Measurements from ENCODE around the gene KCNG4.

KCNG4 gene

GRCh38 chr16:84262939-84263338, 23.1 kb upstream of the KCNG4 start:
- no peak for DNase-seq

- DNase-seq, result no peak
Observed at GRCh38 chr16:84262031-84262430, 22.2 kb upstream of the KCNG4 start.

GRCh38 chr16:84260766-84261554, 21.1 kb upstream of the KCNG4 start:
- DNase-seq, result no peak

GRCh38 chr16:84259691-84260090, 19.9 kb upstream of the KCNG4 start:
- no peak for DNase-seq

GRCh38 chr16:84258266-84258665, 18.5 kb upstream of the KCNG4 start:
- DNase-seq, result no peak

GRCh38 chr16:84255050-84255810, 15.4 kb upstream of the KCNG4 start:
- no peak for DNase-seq

GRCh38 chr16:84254062-84254461, 14.2 kb upstream of the KCNG4 start:
- no peak for DNase-seq

GRCh38 chr16:84253173-84253572, 13.4 kb upstream of the KCNG4 start:
- DNase-seq, result no peak

GRCh38 chr16:84252184-84252583, 12.4 kb upstream of the KCNG4 start:
- DNase-seq, result no peak

- no peak for DNase-seq
Observed at GRCh38 chr16:84247844-84248243, 8.0 kb upstream of the KCNG4 start.

GRCh38 chr16:84247331-84247730, 7.5 kb upstream of the KCNG4 start:
- no peak for DNase-seq

- DNase-seq, result peak; percentile 29
Observed at GRCh38 chr16:84246679-84247077, 6.9 kb upstream of the KCNG4 start.

- no peak for DNase-seq
Observed at GRCh38 chr16:84245956-84246678, 6.3 kb upstream of the KCNG4 start.

- DNase-seq, result no peak
Observed at GRCh38 chr16:84244728-84245127, 4.9 kb upstream of the KCNG4 start.

- no peak for DNase-seq
Observed at GRCh38 chr16:84243732-84244131, 3.9 kb upstream of the KCNG4 start.

GRCh38 chr16:84242839-84243238, 3.0 kb upstream of the KCNG4 start:
- no peak for DNase-seq

GRCh38 chr16:84241778-84242177, 2.0 kb upstream of the KCNG4 start:
- DNase-seq, result no peak

GRCh38 chr16:84240455-84240854, 643 bp upstream of the KCNG4 start:
- no peak for DNase-seq

GRCh38 chr16:84239141-84239769, 557 bp downstream of the KCNG4 start:
- no peak for DNase-seq

- no peak for DNase-seq
Observed at GRCh38 chr16:84237994-84238750, 1.6 kb downstream of the KCNG4 start.

- no peak for DNase-seq
Observed at GRCh38 chr16:84236671-84237070, 3.1 kb downstream of the KCNG4 start.

Measured in NCI-H1694 (cell line).